ENCODE measurements around the gene MAP3K8. TPM values are rescaled to one million over a fixed set of nuclear protein-coding genes. Genes with fewer than 3 reads are reported as not detected.

MAP3K8 gene
- total RNA-seq, 4 donors from 2014 or later = 18.7 to 74.2 (median 24.1) TPM

DNA sequence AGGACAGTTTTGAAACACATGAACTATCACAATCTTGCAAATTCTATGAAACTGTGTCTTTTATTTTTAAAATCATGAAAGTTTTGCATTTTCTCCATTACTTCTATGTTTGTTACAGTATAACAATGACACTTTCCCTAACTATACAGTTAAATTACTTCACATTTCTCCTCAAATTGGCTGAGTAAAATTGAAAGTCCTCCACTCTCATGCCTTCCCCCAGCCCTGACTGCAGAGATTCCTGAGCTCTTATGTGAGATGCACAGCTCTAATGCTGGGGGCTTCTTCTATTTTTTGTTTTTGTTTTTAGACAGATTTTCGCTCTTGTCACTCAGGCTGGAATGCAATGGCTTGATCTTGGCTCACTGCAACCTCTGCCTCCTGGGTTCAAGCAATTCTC lies 22.7 kb upstream of the MAP3K8 start:
- no peaks in the 10 kb centered on the region for H3K36me3 ChIP-seq
- intact Hi-C loops (cut with DNase I) = loop anchor here (5.0 kb wide), 1 partner anchor 181 kb away; no protein-coding TSS in a partner anchor
- no peaks in the 10 kb centered on the region for H3K9me3 ChIP-seq
- H3K27me3 ChIP-seq = no peaks in the 10 kb centered on the region
- peaks cover 0 to 7% (median 2%) of the 10 kb centered on the region in 4 donors for H3K4me1 ChIP-seq
- WGBS = 100% methylated on average over 1 of the region's 1 CpG
- no peak for DNase-seq (ENCODE audit: extremely low spot score)
- H3K27ac ChIP-seq (replicated peaks in 1 of 4) = no peak overlapping the region
- no peak overlapping the region for H3K4me3 ChIP-seq
- TF ChIP-seq, protein P1, sequence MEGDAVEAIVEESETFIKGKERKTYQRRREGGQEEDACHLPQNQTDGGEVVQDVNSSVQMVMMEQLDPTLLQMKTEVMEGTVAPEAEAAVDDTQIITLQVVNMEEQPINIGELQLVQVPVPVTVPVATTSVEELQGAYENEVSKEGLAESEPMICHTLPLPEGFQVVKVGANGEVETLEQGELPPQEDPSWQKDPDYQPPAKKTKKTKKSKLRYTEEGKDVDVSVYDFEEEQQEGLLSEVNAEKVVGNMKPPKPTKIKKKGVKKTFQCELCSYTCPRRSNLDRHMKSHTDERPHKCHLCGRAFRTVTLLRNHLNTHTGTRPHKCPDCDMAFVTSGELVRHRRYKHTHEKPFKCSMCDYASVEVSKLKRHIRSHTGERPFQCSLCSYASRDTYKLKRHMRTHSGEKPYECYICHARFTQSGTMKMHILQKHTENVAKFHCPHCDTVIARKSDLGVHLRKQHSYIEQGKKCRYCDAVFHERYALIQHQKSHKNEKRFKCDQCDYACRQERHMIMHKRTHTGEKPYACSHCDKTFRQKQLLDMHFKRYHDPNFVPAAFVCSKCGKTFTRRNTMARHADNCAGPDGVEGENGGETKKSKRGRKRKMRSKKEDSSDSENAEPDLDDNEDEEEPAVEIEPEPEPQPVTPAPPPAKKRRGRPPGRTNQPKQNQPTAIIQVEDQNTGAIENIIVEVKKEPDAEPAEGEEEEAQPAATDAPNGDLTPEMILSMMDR (IDR thresholded peaks at IDR 0.05) = no peak
- TF ChIP-seq POLR2AphosphoS5 (IDR thresholded peaks at IDR 0.05) (no peak), POLR2A (IDR thresholded peaks at IDR 0.05; ENCODE audit: low read depth) (no peak), EP300 (IDR thresholded peaks at IDR 0.05) (no peak)

- intact Hi-C loops (cut with DNase I) = loop anchor here (2.0 to 5.0 kb wide), 2 partner anchors 122 to 179 kb away; no protein-coding TSS in a partner anchor
- Histone ChIP-seq H3K27ac (replicated peaks in 1 of 4) (no peak overlapping the region), H3K4me3 (no peak overlapping the region), H3K27me3 (no peaks in the 10 kb centered on the region), H3K9me3 (no peaks in the 10 kb centered on the region), H3K4me1 (peaks cover 0 to 7% (median 2%) of the 10 kb centered on the region in 4 donors), H3K36me3 (no peaks in the 10 kb centered on the region)
- DNase-seq (ENCODE audit: extremely low spot score) = no peak
- TF ChIP-seq POLR2A (IDR thresholded peaks at IDR 0.05; ENCODE audit: low read depth) = no peak
- no peak for TF ChIP-seq POLR2AphosphoS5 (IDR thresholded peaks at IDR 0.05)
- no peak for TF ChIP-seq EP300 (IDR thresholded peaks at IDR 0.05)
These were observed 21.1 kb upstream of the MAP3K8 start for GRCh38 chr10:30412901-30413300.

DNA sequence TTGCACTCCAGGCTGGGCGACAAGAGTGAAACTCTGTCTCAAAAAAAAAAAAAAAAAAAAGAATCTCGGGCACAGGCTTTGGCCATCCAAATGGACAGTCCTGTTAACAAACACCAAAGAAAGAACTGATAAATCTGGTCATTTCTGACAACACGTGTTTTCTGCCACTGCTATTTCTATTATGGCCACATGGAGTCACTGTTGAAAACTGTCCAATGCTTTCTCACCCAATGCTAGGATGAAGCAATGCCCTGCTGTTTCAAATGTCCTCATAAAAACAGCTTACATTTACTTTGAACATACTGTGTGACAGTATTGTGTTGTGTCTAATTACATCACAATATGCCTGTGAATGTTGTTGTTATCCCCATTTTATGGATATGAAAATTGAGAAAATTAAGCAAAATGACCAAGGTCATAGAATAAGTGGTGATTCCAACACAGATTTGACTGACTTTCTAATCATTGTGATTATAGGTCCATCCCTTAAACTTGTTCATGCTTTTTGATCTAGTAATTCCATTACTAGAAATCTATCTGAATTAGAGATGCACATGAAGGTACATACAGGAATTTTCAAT lies 19.9 kb upstream of the MAP3K8 start:
- TF ChIP-seq EP300 (IDR thresholded peaks at IDR 0.05) (no peak), POLR2AphosphoS5 (IDR thresholded peaks at IDR 0.05) (peak in 1 of 2 donors; percentile 34), POLR2A (IDR thresholded peaks at IDR 0.05; ENCODE audit: low read depth) (no peak)
- TF ChIP-seq, protein P1 (IDR thresholded peaks at IDR 0.05) = peak; percentile 77 to 90 (median 79)
- H3K27me3 ChIP-seq = no peaks in the 10 kb centered on the region
- H3K36me3 ChIP-seq = no peaks in the 10 kb centered on the region
- intact Hi-C loops (cut with DNase I) = loop anchor here (2.0 to 5.0 kb wide), 2 partner anchors 121 to 178 kb away; no protein-coding TSS in a partner anchor
- H3K9me3 ChIP-seq = no peaks in the 10 kb centered on the region
- no peak overlapping the region for H3K27ac ChIP-seq (replicated peaks in 1 of 4)
- no peak for DNase-seq (ENCODE audit: extremely low spot score)
- peaks cover 0 to 7% (median 2%) of the 10 kb centered on the region in 4 donors for H3K4me1 ChIP-seq
- WGBS = 35% methylated on average over 3 of the region's 3 CpGs
- H3K4me3 ChIP-seq = no peak overlapping the region

DNA sequence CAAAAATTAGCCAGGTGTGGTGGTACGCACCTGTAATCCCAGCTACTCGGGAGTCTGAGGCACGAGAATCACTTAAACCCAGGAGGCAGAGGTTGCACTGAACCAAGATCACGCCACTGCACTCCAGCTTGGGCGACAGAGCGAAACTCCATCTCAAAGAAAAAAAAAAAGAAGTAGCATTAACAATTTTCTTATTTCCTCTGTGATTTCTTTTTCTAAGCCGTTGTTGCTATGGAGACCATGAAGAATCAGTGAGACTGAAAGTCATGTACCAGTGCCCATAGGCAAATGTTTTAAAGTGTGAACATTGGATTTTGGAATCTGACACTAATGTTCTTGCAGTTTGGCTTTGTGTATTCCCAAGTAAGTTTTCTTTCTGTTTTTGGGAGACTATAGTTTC lies 18.4 kb upstream of the MAP3K8 start:
- no peaks in the 10 kb centered on the region for H3K27me3 ChIP-seq
- WGBS = 93% methylated on average over 7 of the region's 7 CpGs
- intact Hi-C loops (cut with DNase I) = no loop called here

DNA sequence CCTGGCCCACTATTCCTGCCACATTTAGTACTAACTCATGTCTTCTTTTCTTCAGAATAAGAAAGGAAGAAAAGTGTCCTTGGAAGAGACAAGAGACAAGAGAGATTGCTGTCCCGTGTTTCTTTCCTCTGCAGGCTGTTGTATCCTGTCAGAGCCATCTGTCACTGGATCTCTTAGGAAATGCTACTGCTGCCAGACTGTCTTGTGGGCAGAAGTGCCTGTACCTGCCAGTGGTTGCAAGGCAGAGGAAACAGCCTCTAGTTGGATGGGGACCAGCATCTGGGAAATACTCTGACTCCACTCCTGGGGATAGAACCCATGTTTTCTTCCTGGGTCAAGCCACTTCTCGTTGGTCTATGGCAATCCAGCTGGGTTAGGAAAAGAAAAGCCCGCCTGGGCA lies 16.7 kb upstream of the MAP3K8 start:
- DNase-seq (ENCODE audit: extremely low spot score) = no peak
- 83% methylated on average over 3 of the region's 3 CpGs for WGBS
- peaks cover 0 to 7% (median 2%) of the 10 kb centered on the region in 4 donors for H3K4me1 ChIP-seq
- no peak overlapping the region for H3K27ac ChIP-seq (replicated peaks in 1 of 4)
- no peaks in the 10 kb centered on the region for H3K9me3 ChIP-seq
- no peaks in the 10 kb centered on the region for H3K36me3 ChIP-seq
- no peak overlapping the region for H3K4me3 ChIP-seq
- TF ChIP-seq EP300 (IDR thresholded peaks at IDR 0.05) (no peak), POLR2A (IDR thresholded peaks at IDR 0.05; ENCODE audit: low read depth) (no peak), POLR2AphosphoS5 (IDR thresholded peaks at IDR 0.05) (no peak)
- TF ChIP-seq, protein P1 (IDR thresholded peaks at IDR 0.05) = no peak
- intact Hi-C loops (cut with DNase I) = no loop called here
- H3K27me3 ChIP-seq = no peaks in the 10 kb centered on the region

More for the DNA sequence above, 18.4 kb upstream of the MAP3K8 start:
- DNase-seq (ENCODE audit: extremely low spot score) = no peak
- Histone ChIP-seq H3K9me3 (no peaks in the 10 kb centered on the region), H3K4me1 (peaks cover 0 to 7% (median 2%) of the 10 kb centered on the region in 4 donors), H3K27ac (replicated peaks in 1 of 4) (no peak overlapping the region), H3K4me3 (no peak overlapping the region), H3K36me3 (no peaks in the 10 kb centered on the region)
- TF ChIP-seq, protein P1 (IDR thresholded peaks at IDR 0.05) = no peak
- TF ChIP-seq EP300 (IDR thresholded peaks at IDR 0.05) (no peak), POLR2A (IDR thresholded peaks at IDR 0.05; ENCODE audit: low read depth) (no peak), POLR2AphosphoS5 (IDR thresholded peaks at IDR 0.05) (no peak)

Data from esophagus muscularis mucosa (tissue), 4 donors.